NCI-H2107 treated with DMSO at 0.1 percent for 48 hours (cell line): ENCODE data around the gene SOX15.

Experiments used
- DNase-seq: peaks from one replicate; lab custom pipeline; 2025; ENCODE audit not compliant: unreplicated experiment; lab: John Stamatoyannopoulos, UW

SOX15 gene

DNA sequence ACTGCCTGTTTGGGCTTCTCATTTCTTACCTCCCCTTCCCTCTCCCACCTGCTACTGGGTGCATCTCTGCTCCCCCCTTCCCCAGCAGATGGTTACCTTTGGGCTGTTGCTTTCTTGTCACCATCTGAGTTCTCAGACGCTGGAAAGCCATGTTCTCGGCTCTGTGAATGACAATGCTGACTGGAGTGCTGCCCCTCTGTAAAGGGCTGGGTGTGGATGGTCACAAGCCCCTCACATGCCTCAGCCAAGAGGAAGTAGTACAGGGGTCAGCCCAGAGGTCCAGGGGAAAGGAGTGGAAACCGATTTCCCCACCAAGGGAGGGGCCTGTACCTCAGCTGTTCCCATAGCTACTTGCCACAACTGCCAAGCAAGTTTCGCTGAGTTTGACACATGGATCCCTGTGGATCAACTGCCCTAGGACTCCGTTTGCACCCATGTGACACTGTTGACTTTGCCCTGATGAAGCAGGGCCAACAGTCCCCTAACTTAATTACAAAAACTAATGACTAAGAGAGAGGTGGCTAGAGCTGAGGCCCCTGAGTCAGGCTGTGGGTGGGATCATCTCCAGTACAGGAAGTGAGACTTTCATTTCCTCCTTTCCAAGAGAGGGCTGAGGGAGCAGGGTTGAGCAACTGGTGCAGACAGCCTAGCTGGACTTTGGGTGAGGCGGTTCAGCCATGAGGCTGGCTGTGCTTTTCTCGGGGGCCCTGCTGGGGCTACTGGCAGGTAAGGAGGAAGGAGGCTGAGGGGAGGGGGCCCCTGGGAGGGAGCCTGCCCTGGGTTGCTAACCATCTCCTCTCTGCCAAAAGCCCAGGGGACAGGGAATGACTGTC lies 10.7 kb downstream of the SOX15 start, which contains the start of gene CD68:
TSS of gene CD68 (plus strand) at position 638 of the 833 bp plus-strand sequence. CDS start at position 678, 40 bp downstream.
- no peak for DNase-seq

DNA sequence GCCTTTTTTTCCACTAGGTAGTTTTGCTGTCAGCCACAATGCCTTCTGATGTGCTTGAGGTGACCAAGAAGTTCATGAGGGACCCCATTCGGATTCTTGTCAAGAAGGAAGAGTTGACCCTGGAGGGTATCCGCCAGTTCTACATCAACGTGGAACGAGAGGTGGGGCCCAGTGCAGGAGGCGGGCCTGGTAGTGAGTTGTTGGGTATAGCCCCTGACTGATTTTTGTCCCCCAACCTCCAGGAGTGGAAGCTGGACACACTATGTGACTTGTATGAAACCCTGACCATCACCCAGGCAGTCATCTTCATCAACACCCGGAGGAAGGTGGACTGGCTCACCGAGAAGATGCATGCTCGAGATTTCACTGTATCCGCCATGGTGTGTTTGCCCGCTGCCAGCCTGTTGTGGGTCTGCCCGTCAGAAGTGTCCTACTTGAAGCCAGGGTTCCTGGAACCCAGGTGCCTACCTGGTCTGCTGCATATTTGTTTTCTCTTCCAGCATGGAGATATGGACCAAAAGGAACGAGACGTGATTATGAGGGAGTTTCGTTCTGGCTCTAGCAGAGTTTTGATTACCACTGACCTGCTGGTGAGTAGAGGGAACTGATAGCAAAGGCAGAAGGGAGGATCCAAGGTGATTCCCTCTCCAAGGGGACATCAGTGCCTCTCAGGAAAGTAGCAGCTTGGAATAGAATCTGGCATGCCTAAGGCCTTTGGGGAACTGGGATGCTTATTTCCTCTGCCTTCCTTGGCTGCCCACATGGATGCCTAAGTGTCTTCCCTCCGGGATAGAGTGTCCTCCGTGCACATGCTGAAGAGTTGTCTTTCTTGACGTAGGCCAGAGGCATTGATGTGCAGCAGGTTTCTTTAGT lies 12.3 kb downstream of the SOX15 start:
- no peak for DNase-seq

DNA sequence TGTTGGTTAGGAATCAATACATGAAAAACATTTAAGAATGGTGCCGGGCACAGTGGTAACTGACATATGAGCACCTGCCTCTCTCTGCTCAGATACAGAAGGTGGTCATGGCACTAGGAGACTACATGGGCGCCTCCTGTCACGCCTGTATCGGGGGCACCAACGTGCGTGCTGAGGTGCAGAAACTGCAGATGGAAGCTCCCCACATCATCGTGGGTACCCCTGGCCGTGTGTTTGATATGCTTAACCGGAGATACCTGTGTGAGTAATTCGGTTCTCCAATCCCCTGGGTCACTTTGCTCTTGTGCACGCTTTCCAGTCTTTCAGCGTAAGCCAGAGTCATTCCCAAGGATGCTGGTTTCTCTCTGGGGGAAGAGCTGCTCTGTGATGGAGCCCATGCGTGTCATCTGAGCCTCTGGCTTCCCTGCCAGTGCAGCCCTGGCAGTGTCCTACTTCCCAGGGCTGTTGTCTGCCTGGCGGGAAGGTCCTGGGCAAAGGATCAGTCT lies 13.4 kb downstream of the SOX15 start:
- no peak for DNase-seq

DNA sequence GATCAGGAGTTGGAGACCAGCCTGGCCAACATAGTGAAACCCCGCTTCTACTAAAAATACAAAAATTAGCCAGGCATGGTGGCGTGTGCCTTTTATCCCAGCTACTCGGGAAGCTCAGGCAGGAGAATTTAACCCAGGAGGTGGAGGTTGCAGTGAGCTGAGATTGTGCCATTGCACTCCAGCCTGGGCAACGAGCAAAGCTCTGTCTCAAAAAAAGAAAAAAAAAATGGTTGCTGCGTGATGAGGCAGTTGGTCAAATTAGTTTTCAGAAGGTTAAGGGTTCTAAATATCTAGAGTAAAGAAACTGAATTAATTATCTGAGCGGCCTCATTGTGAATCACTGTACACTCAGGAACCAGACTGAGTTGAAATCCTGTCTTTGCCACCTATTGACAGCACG lies 13.9 kb downstream of the SOX15 start:
- no peak for DNase-seq

DNA sequence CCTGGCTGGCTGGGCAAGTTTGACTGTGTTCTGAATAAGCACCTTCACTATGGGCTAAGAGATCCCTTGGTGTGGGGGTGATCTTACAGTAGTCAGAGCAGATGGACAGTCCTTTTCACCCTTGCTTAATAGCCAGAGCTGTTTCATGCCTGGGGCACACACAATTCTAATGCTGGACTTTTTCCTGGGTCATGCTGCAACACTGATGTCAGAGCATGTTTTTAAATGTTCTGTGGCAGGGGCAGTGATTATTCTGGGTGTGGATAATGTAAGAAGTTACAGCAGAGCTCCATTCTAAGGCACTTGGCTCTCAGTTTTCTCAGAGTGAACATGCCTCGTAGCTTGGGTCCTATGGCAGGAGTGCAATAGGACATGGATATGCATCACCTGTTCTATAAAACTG lies 14.4 kb downstream of the SOX15 start:
- DNase-seq = no peak

DNA sequence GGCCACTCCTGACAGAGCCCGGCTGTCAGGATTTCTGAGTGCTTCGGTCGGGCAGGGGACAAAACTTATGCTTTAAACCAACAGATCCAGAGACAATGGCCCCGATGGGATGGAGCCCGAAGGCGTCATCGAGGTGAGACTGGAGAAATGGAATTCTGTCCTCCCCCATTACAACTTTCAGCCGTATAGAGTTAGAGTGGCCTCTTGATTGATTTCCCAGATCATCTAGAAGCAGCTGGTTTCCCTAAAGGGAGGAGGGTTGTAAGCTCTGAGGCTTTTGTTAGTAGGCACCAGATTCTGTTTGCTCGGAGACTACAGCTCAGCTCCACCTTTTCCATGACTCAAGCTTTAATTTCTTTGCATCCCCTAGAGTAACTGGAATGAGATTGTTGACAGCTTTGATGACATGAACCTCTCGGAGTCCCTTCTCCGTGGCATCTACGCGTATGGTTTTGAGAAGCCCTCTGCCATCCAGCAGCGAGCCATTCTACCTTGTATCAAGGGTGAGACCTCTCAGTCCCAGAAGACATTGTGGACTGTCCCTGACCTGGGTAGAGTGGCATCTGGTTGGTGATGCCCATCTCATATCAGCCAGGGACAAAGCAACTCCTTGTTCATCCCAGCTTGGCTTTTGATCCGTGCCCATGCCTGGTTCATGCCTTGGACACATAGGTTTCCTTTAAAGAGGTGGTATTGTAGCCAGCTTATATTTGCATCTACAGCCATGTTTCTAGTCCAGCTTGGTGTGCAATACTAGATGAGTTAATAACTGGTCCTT lies 15.5 kb downstream of the SOX15 start:
- DNase-seq = no peak

DNA sequence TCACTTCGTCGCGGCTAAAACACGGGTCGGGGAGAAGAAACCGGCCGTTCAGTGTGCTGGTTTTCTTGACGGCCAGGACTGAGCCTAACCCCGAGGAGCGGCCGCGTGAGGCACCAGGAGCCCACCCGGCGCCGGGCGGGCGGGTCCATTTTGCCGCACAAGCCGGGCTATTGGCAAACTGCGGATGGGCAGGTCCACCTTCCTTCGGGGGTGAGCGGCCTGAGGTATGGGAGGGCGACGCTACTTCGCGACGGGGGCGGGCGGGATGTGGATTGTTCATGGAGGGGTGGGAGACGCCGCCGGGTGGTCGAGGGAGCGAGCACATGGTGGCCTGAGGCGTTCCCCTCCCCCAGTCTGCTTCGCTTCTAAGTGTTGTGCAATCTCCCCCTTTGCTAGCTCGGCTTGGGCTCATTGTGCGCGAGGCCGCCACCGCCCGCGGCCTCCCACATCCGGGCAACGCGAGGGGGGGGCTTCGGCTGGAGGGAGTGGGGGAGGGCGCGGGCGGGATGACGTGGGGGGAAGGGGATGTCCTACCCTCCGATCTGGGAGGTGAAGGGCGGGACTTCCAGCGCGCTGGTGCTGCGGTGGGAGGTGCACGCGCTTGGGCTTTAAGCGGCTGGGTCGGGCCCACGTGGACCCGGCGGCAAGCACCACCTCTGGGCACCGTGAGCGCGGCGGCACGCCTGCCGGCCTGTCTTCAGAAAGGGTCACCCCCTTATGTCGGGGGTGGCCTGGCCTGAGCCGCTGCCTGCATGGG lies 16.4 kb downstream of the SOX15 start:
- DNase-seq = no peak

DNA sequence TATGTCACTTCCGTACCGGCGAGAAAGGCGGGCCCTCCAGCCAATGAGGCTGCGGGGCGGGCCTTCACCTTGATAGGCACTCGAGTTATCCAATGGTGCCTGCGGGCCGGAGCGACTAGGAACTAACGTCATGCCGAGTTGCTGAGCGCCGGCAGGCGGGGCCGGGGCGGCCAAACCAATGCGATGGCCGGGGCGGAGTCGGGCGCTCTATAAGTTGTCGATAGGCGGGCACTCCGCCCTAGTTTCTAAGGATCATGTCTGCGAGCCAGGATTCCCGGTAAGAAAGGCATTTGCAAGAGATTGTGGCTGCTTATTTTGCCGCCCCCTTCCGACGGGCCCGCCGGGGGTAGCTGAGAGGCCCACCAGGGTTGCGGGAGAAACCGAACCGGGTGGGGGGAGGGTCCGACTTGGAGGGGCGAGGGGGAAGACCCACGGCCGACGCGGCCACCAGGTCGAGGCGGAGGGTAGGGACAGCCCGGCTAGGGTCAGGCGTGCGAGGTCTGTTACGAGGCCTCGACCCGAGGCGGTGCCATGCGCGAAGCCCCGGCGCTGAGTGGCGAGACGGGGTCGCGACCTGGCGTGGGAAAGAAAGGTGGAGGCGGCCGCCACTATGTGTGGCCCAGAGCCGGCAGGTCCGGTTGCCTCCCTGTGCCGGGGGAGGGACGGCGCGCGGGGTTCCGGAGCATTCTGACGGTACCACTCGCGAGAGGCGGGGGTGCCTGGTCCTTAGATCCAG lies 17.1 kb downstream of the SOX15 start:
- peak; percentile 76 for DNase-seq

DNA sequence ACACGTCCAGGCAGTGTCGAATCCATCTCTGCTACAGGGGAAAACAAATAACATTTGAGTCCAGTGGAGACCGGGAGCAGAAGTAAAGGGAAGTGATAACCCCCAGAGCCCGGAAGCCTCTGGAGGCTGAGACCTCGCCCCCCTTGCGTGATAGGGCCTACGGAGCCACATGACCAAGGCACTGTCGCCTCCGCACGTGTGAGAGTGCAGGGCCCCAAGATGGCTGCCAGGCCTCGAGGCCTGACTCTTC lies 17.6 kb downstream of the SOX15 start:
- no peak for DNase-seq

DNA sequence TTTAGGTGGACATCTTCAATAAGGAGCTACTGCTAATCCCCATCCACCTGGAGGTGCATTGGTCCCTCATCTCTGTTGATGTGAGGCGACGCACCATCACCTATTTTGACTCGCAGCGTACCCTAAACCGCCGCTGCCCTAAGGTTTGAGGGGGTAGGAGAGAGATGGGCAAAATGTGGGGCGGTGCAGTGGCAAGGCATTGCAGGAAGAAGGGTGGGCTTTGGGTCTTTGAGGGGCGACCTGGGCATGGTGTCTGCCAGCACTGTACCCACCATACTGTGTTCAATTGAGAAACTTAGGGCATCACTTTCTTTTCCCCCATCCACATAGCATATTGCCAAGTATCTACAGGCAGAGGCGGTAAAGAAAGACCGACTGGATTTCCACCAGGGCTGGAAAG lies 19.5 kb downstream of the SOX15 start:
- DNase-seq = no peak

DNA sequence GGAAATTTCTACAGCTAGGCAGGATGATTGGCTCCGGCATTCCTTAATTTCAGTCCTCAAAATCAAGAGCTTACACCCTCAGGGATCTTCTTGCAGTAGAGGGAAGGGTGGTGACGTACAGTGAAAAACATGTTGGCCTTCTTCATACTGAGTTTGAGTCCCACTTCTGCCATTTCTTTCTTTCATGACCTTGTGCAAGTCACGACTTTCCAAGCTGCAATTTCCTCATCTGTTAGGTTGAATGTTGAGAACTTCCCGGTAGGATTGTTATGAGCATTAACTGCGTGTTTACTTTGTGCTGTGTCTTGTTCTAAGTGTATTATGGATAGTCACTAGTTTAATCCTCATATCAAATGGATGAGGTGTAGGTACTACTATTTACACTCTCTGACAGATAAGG lies 20.3 kb downstream of the SOX15 start:
- DNase-seq = no peak

DNA sequence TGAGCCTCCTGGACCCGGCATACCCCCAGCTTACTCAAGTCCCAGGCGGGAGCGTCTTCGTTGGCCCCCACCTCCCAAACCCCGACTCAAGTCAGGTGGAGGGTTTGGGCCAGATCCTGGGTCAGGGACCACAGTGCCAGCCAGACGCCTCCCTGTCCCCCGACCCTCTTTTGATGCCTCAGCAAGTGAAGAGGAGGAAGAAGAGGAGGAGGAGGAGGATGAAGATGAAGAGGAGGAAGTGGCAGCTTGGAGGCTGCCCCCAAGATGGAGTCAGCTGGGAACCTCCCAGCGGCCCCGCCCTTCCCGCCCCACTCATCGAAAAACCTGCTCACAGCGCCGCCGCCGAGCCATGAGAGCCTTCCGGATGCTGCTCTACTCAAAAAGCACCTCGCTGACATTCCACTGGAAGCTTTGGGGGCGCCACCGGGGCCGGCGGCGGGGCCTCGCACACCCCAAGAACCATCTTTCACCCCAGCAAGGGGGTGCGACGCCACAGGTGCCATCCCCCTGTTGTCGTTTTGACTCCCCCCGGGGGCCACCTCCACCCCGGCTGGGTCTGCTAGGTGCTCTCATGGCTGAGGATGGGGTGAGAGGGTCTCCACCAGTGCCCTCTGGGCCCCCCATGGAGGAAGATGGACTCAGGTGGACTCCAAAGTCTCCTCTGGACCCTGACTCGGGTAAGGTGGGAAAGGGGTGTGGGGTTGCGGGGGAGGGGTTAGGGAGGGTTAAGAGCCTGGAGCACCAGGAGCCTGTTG lies 26.6 kb downstream of the SOX15 start:
- no peak for DNase-seq

DNA sequence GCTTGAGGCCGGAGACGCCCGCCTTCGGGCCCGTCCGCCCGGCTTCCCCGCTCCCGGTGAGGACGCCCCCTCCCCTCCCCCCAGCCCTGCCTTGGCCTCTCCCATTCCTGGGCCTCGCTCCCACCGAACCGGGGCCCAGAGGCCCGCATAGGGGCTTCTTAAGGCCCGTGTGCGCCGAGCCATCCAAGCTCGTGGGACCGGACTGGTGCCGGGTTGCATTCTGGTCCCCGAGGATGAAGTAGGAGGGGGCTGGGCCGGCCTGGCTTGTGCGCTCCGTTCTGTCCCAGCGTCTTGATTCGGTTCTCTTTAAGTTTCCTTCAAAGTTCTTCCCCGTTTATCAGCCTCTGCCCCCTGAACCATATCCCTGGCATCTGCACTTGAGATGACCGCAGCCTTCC lies 27.7 kb downstream of the SOX15 start:
- DNase-seq = no peak

DNA sequence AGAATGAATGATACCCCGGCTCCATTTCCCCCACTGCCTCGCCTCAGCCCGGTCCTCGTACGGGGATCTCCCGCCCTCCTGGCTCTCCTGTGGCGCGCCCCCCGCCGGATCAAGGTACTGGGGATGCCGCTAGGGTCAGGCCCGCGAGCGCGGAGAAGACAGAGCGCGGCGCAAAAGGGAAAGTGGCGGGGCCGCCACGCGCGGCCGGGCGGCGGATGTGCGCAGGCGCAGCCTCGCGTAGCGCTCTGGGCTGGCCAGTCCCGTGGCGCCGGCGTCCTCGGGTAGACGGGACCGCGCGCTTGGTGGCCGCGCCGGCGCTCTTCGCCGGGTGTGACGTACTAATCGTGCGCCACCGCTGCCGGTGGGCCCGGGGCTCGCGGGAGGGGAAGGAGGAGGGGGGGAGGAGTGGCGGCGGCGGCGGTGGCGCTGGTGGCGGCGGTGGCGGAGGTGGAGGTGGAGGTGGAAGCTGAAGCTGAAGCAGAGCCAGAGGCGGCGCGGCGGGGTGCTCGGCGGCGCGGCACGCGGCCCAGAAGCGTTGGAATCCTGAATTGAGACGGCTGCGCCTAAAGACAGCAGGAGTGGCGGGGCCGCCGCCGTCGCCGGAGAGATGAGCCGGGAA lies 28.2 kb downstream of the SOX15 start, which contains the start of gene SENP3:
TSS of gene SENP3 (plus strand) at position 331 of the 619 bp plus-strand sequence. CDS start 1,158 bp downstream, outside the sequence.
- no peak for DNase-seq

DNA sequence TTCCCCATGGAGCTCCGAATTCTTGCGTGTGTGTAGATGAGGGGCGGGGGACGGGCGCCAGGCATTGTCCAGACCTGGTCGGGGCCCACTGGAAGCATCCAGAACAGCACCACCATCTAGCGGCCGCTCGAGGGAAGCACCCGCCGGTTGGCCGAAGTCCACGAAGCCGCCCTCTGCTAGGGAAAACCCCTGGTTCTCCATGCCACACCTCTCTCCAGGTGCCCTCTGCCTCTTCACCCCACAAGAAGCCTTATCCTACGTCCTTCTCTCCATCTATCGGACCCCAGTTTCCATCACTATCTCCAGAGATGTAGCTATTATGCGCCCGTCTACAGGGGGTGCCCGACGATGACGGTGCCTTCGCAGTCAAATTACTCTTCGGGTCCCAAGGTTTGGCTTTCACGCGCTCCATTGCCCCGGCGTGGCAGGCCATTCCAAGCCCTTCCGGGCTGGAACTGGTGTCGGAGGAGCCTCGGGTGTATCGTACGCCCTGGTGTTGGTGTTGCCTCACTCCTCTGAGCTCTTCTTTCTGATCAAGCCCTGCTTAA lies 28.8 kb downstream of the SOX15 start:
- DNase-seq = peak; percentile 59

DNA sequence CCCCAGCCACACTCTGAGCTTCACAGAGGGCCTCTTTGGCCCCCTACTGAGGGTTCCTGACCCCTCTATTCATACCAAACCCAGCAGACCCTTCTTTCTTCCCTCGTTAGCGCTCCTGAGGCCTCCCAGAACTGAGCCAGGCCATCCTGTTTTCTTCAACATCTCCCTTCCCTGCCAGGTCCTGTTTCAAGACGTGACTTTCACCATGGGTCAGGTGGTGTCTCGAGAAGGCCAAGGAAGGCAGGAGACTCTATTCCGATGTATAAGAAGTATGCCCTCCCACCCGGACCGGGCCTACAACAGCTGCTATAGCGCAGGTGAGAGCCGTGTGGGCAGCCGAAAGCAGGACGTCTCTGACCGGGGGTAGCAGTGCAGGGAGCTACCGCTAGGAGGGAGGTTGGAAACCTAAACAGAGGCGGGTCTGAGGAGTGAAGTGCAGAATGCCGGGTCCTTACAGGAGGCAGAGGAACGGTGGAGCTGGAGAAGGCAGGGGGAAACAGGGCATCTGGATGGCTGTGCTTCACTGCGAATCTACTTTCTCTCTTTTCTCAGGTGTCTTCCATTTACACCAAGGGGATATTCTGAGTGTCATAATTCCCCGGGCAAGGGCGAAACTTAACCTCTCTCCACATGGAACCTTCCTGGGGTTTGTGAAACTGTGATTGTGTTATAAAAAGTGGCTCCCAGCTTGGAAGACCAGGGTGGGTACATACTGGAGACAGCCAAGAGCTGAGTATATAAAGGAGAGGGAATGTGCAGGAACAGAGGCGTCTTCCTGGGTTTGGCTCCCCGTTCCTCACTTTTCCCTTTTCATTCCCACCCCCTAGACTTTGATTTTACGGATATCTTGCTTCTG lies 29.5 kb downstream of the SOX15 start:
- no peak for DNase-seq
